Measurements from ENCODE around the gene FRMD4A.
"Not testable (repeated sequence)": the region's sequence is repeated elsewhere in the genome, so short reads cannot be mapped to it uniquely, and the experiment has no call there.

FRMD4A gene

DNA sequence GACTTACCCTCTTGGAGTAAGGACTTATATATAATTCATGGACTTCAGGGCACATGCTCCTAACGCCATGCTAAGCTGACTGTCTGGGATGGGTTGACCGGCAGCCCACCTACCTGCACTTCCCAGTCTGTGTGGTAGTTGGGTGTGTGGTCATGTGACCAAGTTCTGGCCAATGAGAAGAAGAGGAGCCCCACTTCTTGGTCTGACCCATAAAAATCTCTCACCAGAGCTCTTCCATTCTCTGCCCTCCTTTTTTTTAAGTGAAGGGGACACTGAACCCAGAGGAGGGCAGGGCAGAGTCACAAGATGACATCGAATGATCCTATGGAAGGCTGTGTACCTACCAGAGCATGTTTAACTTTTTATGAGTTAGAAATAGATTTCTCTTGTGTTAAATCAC is 370.1 kb downstream of the FRMD4A start:
- ATAC-seq = no peak
- no peak overlapping the region for H3K27ac Mint-ChIP-seq
- peaks cover 7% of the 10 kb centered on the region for H3K27me3 Mint-ChIP-seq
- no peaks in the 10 kb centered on the region for H3K9me3 Mint-ChIP-seq
- H3K4me1 Mint-ChIP-seq = peaks cover 9% of the 10 kb centered on the region
- H3K4me3 Mint-ChIP-seq = no peak overlapping the region
- H3K36me3 Mint-ChIP-seq (ENCODE audit: low read depth) = no peaks in the 10 kb centered on the region
- DNase-seq = no peak

DNA sequence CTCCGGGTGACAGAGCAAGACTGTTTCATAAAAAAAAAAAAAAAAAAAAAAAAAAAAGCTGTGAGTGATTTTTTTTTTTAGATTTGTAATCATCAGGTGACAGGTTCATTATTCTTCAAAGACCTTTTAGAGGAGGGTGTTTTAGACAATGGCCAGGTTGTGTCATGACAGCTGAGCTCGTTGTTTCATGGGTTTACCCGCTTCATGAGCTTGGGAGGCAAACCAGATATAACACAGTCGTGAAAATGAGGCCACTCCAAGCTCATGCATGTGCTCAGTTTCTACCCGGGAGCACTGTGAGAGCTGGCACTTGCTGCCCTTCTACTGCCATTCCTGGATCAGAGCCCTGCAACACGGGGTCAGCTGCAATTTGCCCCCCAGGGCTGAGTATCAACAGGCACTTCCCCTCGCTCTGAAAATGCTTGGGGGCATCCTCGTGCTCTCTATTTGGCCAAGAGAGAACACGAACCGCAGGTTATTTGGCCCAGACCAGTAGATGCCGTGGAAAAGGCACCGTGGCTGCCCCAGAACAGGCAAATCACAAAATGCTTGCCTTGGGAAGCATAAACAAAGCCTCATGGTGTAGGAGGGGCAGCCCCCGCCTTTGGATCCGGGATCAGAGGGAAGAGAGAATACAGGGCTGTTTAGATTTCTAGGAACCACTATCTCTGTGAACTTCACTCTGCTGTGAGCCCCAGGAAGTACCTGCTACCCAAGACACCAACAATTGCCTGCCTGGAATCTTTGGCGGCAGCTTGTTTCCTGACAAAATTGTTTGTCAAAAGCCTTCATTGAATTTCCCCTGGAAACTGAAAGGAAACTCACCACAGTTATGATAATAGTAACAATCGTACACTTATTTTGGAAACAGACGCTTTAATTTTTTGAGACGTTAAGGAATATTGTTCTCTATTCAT is 371.0 kb downstream of the FRMD4A start:
- Mint-ChIP-seq H3K4me1 (peaks cover 9% of the 10 kb centered on the region), H3K4me3 (no peak overlapping the region), H3K9me3 (no peaks in the 10 kb centered on the region), H3K36me3 (ENCODE audit: low read depth) (no peaks in the 10 kb centered on the region), H3K27ac (no peak overlapping the region), H3K27me3 (peaks cover 6% of the 10 kb centered on the region)
- no peak for DNase-seq
- ATAC-seq = no peak

DNA sequence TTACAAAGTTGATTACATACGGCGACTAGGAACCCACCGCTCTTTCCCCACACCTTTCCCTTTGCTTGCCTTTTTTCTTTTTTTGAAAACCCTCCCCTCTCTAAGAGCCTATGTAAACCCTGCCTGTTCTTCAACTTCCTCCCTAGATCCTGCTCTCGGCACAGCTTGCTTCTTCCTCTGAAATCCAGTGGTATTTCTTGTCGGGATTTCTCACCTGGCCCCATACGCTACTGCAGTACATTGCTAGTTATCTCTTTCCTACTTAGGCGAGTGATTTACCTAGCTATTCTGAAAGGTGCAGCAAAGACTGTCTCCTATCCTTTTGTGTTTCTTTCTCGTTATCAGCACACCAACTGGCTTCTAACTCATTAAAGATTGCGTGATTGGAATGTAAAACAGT is 372.9 kb downstream of the FRMD4A start:
- ATAC-seq (no peak), DNase-seq (no peak)
- Mint-ChIP-seq H3K27me3 (peaks cover 6% of the 10 kb centered on the region), H3K9me3 (peaks cover 6% of the 10 kb centered on the region), H3K27ac (no peak overlapping the region), H3K36me3 (ENCODE audit: low read depth) (peaks cover 4% of the 10 kb centered on the region), H3K4me3 (no peak overlapping the region), H3K4me1 (peaks cover 9% of the 10 kb centered on the region)

DNA sequence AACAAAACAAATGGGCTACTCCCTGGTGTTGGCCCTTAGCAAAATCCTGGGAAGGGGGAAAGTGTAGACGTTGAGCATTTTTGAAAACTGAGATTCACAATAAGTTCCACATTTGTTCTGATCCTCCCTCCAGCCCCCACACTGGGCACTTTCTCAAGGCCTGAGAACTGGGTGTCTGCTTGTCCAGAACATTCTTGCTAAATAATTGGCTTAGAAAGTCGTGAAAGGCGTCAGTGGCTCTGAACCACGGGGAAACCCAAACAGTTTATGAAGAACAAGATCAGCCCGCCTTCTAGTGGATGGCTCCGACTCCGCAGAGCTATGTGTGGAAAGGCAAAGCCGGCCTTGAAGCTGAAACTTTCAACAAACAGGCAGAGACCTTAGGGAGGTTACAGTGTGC is 373.9 kb downstream of the FRMD4A start:
- Mint-ChIP-seq H3K27me3 (peaks cover 6% of the 10 kb centered on the region), H3K36me3 (ENCODE audit: low read depth) (peaks cover 4% of the 10 kb centered on the region), H3K4me3 (no peak overlapping the region), H3K27ac (no peak overlapping the region), H3K4me1 (peaks cover 9% of the 10 kb centered on the region), H3K9me3 (peaks cover 6% of the 10 kb centered on the region)
- no peak for ATAC-seq
- no peak for DNase-seq

DNA sequence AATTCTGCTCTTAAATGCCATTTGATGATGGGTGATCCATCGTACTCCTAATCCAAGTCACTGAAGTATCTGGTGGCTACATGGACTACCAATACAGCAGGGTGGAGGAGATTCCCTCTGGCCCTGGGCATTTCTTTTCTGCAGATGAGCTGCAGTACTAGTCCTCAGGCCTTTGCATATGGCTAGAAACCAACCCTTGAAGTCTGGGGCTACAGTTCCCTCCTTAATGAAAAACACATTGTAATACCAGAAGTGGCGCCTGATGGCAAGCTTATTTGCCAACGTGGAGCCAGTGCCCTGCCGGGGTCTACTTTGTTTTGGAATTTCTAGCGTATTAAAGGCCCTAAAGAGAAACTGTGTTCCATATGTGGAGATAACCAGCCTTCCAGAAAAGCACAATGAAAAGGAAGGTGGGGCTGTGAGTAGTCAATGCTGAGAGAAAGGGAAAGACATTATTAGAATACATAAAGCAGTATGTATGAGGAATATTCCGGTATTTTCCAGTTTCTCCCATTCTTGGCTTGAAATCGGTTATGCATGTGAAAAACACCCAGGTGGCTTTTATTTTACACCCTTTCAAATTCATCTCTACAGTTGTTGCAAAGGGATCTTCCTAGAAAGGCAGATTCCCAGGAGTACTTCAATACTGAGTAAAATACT is 375.2 kb downstream of the FRMD4A start:
- peaks cover 2% of the 10 kb centered on the region for H3K4me1 Mint-ChIP-seq
- H3K27ac Mint-ChIP-seq = no peak overlapping the region
- H3K4me3 Mint-ChIP-seq = no peak overlapping the region
- H3K27me3 Mint-ChIP-seq = peaks cover 4% of the 10 kb centered on the region
- ATAC-seq = no peak
- no peak for DNase-seq
- H3K9me3 Mint-ChIP-seq = peaks cover 14% of the 10 kb centered on the region
- H3K36me3 Mint-ChIP-seq (ENCODE audit: low read depth) = peaks cover 4% of the 10 kb centered on the region

DNA sequence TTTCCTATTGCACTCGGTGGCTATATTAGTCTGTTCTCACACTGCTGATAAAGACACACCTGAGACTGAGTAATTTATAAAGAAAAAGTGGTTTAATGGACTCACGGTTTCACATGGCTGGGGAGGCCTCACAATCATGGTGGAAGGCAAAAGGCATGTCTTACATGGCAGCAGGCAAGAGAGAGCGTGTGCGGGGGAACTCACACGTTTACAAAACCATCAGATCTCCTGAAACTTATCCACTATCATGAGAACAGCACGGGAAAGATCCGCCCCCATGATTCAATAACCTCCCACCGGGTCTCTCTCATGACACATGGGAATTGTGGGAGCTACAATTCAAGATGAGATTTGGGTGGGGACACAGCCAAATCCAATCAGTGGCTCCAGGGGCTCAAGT is 376.5 kb downstream of the FRMD4A start:
- not testable (repeated sequence) for H3K4me3 Mint-ChIP-seq; H3K36me3 Mint-ChIP-seq (ENCODE audit: low read depth); DNase-seq; H3K27ac Mint-ChIP-seq; H3K4me1 Mint-ChIP-seq; ATAC-seq; H3K27me3 Mint-ChIP-seq
- H3K9me3 Mint-ChIP-seq = peaks cover 14% of the 10 kb centered on the region

DNA sequence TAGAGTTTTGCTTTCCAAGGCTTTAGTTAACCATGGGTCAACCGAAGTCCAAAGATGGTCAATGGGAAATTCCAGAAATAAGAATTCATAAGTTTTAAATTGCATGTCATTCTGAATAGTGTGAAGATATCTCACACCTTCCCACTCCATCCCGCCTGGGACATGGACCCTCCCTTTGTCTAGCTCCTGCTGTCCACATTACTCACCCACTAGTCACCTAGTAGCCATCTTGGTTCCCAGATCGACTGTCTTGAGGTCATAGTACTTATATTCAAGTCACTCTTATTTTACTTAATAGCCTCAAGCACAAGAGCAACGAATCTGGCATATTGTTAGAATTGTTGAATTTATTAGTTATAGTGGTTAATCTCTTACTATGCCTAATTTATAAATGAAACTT is 377.4 kb downstream of the FRMD4A start:
- Mint-ChIP-seq H3K4me1 (peaks cover 9% of the 10 kb centered on the region), H3K4me3 (no peak overlapping the region), H3K9me3 (peaks cover 14% of the 10 kb centered on the region), H3K27me3 (peaks cover 3% of the 10 kb centered on the region), H3K27ac (no peak overlapping the region), H3K36me3 (ENCODE audit: low read depth) (peaks cover 4% of the 10 kb centered on the region)
- ATAC-seq (no peak), DNase-seq (no peak)

DNA sequence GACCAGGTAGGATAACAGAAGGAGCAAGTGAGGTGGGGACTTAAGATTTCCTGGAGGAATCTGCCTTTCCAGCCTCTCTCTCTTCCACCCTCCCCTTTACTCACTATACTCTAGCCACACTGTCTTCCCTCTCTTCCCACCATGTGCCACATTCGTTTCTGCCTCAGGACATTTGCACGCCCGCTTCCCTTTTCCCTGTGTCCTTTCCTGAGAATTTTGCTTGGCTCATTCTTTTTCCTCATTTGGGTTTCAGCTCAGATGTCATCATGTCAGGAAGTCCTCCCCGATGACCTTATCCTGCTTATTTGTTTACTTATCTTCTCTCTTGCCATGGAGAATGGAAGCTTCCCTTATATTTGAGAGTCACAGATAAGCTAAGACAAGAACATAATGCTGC is 380.2 kb downstream of the FRMD4A start:
- ATAC-seq (no peak), DNase-seq (no peak)
- peaks cover 14% of the 10 kb centered on the region for H3K9me3 Mint-ChIP-seq
- H3K36me3 Mint-ChIP-seq (ENCODE audit: low read depth) = peaks cover 4% of the 10 kb centered on the region
- H3K27me3 Mint-ChIP-seq = peaks cover 3% of the 10 kb centered on the region
- H3K4me3 Mint-ChIP-seq = no peak overlapping the region
- peaks cover 9% of the 10 kb centered on the region for H3K4me1 Mint-ChIP-seq
- no peak overlapping the region for H3K27ac Mint-ChIP-seq

DNA sequence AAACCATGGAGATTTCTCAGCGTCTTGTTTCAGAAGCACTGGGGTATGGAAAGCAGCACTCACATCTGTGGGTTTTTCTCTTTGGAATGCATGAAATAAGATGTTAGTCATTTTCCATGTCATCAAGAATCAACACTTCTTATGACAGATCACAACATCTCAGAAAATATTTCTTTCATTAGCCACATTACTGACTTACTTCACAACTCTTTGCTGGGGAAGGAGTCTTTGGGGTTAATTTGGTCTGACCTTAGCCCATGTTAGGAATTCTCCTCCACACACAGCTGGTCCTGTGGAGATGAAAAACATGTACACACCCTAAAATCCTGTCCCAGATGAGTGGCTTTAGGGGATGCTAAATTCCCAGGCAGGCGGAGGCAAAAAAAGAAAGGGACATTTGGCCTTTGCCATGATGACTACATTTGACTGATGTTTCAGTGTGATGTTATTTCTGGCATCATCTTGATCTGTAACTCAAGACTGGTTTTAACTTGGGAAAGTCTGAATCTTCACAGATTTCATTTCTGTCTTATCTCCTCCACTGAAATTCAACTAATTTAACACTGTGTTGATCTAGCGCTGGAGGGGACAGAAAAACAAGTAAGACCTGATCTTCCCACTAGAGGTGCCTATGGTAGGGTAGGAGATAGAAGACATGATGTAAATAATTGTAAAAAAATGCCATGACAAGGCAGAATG is 380.7 kb downstream of the FRMD4A start:
- peaks cover 3% of the 10 kb centered on the region for H3K27me3 Mint-ChIP-seq
- DNase-seq = no peak
- peaks cover 4% of the 10 kb centered on the region for H3K36me3 Mint-ChIP-seq (ENCODE audit: low read depth)
- no peak overlapping the region for H3K4me3 Mint-ChIP-seq
- peaks cover 9% of the 10 kb centered on the region for H3K4me1 Mint-ChIP-seq
- H3K27ac Mint-ChIP-seq = no peak overlapping the region
- peak; percentile 28 for ATAC-seq
- H3K9me3 Mint-ChIP-seq = peaks cover 14% of the 10 kb centered on the region

DNA sequence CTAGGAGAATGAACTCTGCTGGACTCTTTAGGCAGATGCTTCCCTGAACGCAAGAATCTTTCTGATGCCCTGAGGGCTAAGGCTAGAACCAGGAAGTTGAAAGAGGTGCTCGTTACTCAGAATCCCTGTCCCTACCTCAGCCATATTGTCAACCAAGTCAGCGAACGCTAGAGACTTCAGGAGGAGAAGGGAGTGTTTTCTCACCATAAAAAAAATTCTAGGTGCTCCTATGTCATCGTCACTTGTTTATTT is 384.6 kb downstream of the FRMD4A start:
- H3K4me3 Mint-ChIP-seq = no peak overlapping the region

DNA sequence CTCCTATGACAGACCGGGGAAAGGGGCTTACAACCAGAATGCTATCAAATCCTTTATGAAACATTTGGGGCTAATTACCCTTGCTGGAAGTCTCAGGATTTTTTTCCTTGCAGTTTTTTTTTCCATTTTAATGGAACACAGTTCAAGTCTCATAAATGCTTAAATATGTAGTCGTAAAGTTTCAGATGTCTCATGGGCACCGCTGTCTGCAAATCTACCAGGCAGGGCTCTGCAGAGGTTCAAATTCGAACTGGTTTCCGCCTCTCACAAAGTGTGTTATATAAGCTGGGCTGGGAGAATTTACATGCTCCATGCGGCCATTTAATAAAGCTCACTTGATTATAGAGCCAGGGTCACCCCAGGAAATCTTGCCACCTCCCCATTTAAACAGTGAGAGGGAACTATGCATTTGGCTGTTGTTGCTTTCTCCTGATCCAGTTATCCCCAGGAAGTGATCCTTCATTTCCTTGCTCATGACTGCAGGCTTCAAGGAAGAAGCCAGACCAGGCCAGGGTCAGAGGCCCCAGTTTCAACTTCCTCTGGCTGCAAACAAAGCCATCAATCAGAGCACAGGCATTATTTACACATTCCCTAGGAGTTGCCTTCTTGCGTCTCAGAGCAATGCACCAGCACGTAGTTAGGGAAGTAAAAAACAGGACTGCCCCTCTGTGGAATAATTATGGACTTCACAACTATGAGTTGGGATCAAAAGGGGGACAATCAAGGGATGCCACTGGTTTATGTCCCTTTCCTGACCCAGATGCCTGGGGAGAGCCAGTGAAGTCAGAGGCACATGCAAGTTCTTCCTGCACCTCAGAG is 385.1 kb downstream of the FRMD4A start:
- no peak overlapping the region for H3K27ac Mint-ChIP-seq
- H3K27me3 Mint-ChIP-seq = peaks cover 2% of the 10 kb centered on the region
- peaks cover 18% of the 10 kb centered on the region for H3K4me1 Mint-ChIP-seq
- no peak for DNase-seq
- H3K36me3 Mint-ChIP-seq (ENCODE audit: low read depth) = no peaks in the 10 kb centered on the region
- no peak for ATAC-seq
- H3K4me3 Mint-ChIP-seq = no peak overlapping the region
- H3K9me3 Mint-ChIP-seq = peaks cover 8% of the 10 kb centered on the region

More for the DNA sequence above, 384.6 kb downstream of the FRMD4A start:
- peaks cover 3% of the 10 kb centered on the region for H3K27me3 Mint-ChIP-seq
- ATAC-seq (no peak), DNase-seq (no peak)
- no peak overlapping the region for H3K27ac Mint-ChIP-seq
- peaks cover 19% of the 10 kb centered on the region for H3K4me1 Mint-ChIP-seq
- no peaks in the 10 kb centered on the region for H3K36me3 Mint-ChIP-seq (ENCODE audit: low read depth)
- peaks cover 9% of the 10 kb centered on the region for H3K9me3 Mint-ChIP-seq

DNA sequence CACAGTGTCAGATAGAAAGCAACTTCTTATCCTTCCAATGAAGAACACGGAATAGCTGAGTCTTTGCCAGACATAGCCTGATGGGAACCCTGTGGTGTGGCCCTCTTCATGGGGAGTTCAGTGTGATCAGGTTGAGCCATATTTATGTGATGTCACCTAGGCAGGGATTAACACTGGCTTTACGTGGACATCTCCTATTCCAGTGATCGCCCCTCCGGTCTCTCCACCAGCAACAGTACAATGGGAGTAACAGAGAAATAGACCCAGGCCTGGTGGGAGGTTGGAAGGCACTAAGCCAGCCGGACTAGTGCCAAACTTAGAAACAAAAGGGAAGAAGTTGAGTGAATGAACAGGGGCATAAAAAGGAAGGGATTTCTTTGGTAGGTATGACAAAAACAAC is 385.9 kb downstream of the FRMD4A start:
- ATAC-seq = no peak
- H3K4me3 Mint-ChIP-seq = no peak overlapping the region

DNA sequence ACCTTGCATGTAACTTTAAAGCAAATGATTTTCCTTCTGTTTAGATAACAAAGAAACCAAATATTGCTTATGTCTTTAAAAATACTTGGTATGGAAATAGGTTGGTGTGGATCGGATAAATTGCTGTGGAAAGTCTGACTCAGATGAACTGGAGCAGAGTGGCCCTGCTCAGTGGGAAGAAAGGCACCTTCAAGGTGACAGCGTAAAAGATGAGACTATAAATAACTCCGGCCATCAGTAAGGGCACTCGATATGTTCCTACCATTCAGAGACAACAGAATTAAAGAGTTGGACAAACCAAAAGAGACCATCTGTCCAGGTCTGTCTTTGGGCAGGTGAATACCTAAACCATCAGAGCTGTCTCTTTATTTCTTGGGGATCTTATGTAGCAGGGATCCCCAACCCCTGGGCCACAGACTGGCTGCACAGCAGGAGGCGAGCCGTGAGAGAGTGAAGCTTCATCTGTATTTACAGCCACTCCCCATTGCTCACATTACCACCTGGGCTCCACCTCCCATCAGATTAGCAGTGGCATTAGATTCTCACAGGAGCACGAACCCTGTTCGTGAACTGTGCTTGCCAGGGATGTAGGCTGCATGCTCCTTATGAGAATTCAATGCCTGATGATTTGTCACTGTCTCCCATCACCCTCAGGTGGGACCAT is 386.9 kb downstream of the FRMD4A start:
- peaks cover 14% of the 10 kb centered on the region for H3K9me3 Mint-ChIP-seq
- no peak for ATAC-seq
- no peak overlapping the region for H3K27ac Mint-ChIP-seq
- peaks cover 2% of the 10 kb centered on the region for H3K27me3 Mint-ChIP-seq
- no peaks in the 10 kb centered on the region for H3K36me3 Mint-ChIP-seq (ENCODE audit: low read depth)
- DNase-seq = no peak
- H3K4me1 Mint-ChIP-seq = peaks cover 10% of the 10 kb centered on the region
- no peak overlapping the region for H3K4me3 Mint-ChIP-seq

More for the DNA sequence above, 385.9 kb downstream of the FRMD4A start:
- H3K36me3 Mint-ChIP-seq (ENCODE audit: low read depth) = no peaks in the 10 kb centered on the region
- DNase-seq = no peak
- H3K4me1 Mint-ChIP-seq = peaks cover 10% of the 10 kb centered on the region
- peaks cover 14% of the 10 kb centered on the region for H3K9me3 Mint-ChIP-seq
- peaks cover 2% of the 10 kb centered on the region for H3K27me3 Mint-ChIP-seq
- no peak overlapping the region for H3K27ac Mint-ChIP-seq

DNA sequence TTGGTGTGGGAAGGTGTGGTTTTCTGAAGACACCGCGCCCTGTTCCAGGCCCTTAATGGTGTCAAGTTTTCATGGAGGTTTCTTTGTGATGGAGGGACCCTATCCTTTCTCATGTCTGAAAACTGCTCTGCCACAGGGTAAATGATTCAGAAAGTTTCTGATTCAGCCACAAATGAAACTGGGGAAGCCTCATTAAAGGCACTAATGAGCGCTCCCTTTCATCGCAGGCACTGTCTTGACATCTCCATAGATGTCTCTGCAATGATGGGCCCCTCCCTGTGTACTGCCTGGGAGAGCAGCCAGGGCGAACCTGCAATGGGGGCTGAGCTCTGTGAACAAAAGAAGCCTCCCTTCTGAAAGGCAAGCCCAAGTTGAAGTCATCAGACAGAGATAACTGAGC is 388.7 kb downstream of the FRMD4A start:
- DNase-seq = no peak

More for the DNA sequence above, 388.7 kb downstream of the FRMD4A start:
- no peak overlapping the region for H3K27ac Mint-ChIP-seq
- no peaks in the 10 kb centered on the region for H3K36me3 Mint-ChIP-seq (ENCODE audit: low read depth)
- peaks cover 10% of the 10 kb centered on the region for H3K4me1 Mint-ChIP-seq
- no peak overlapping the region for H3K4me3 Mint-ChIP-seq
- peaks cover 2% of the 10 kb centered on the region for H3K27me3 Mint-ChIP-seq
- H3K9me3 Mint-ChIP-seq = peaks cover 14% of the 10 kb centered on the region
- peak; percentile 72 for ATAC-seq
